Naive thymus-derived CD4-positive, alpha-beta T cell (primary cell): Measurements from ENCODE around the gene FSD2. TPM values are rescaled to one million over a fixed set of nuclear protein-coding genes. Genes with fewer than 3 reads are reported as not detected.
"Not testable (repeated sequence)": the region's sequence is repeated elsewhere in the genome, so short reads cannot be mapped to it uniquely, and the experiment has no call there.

ENCODE experiments used
- ATAC-seq: fragments of 150-1000 bp; cut with Tn5 transposase; 2 replicates; pipeline ENCODE4 v1.10.0; 2021; ENCODE audit warnings: mild to moderate bottlenecking, moderate library complexity
- CTCF ChIA-PET: fragments of 350-600 bp; sonication (Branson Sonifier 250); formaldehyde crosslinking; loops from one replicate; lab custom pipeline; 2021; ENCODE audit warnings: antibody characterized with exemption; lab: Charles Lee
- POLR2A ChIA-PET: fragments of 350-600 bp; sonication (Branson Sonifier 250); formaldehyde crosslinking; loops from one replicate; lab custom pipeline; 2021; ENCODE audit warnings: antibody characterized with exemption, inconsistent platforms; lab: Charles Lee
- DNase-seq, 9 donors: peaks; one replicate each; pipeline versions ENCODE4 v3.0.0 to v3.0.0-alpha.2; 2020 to 2022; ENCODE audit warnings: mixed read lengths in 1 of 9
- H3K27ac ChIP-seq: one replicate; pipeline ENCODE4 v1.7.0; 2013; ENCODE audit warnings: mild to moderate bottlenecking, low read depth, low read length, moderate library complexity
- H3K27me3 ChIP-seq, 2 donors: one replicate each; pipeline ENCODE4 v1.7.0; 2013; ENCODE audit warnings: low read length in 2 of 2, mild to moderate bottlenecking in 2 of 2, moderate library complexity in 2 of 2; ENCODE audit not compliant: control insufficient read depth in 2 of 2, insufficient read depth in 2 of 2
- H3K36me3 ChIP-seq, 3 experiments: 1 replicate in 2 of 3; 2 replicates in 1 of 3; pipeline ENCODE4 v1.7.0; 2013; ENCODE audit warnings: low read length in 3 of 3, mild to moderate bottlenecking in 3 of 3, moderate library complexity in 1 of 3; ENCODE audit not compliant: insufficient read depth in 3 of 3, control insufficient read depth in 2 of 3
- H3K4me1 ChIP-seq, 2 donors: one replicate each; pipeline ENCODE4 v1.7.0; 2013; ENCODE audit warnings: low read length in 2 of 2, mild to moderate bottlenecking in 2 of 2, moderate library complexity in 1 of 2; ENCODE audit not compliant: control insufficient read depth in 2 of 2, insufficient read depth in 2 of 2
- H3K4me3 ChIP-seq: 2 replicates; pipeline ENCODE4 v1.7.0; 2013; ENCODE audit warnings: mild to moderate bottlenecking, low read length
- H3K9me3 ChIP-seq, 3 experiments: 1 replicate in 2 of 3; 2 replicates in 1 of 3; pipeline ENCODE4 v1.7.0; 2013; ENCODE audit warnings: low read length in 3 of 3; ENCODE audit not compliant: control insufficient read depth in 2 of 3
- H3K27ac Mint-ChIP-seq, 9 donors: one replicate each; pipeline ENCODE4 v1.8.0; 2020 to 2022; ENCODE audit warnings: mixed read lengths in 9 of 9, mild to moderate bottlenecking in 8 of 9, moderate library complexity in 5 of 9, inconsistent platforms in 2 of 9
- H3K27me3 Mint-ChIP-seq, 5 donors: one replicate each; pipeline ENCODE4 v1.8.0; 2021 to 2022; ENCODE audit warnings: mixed read lengths in 5 of 5, mild to moderate bottlenecking in 1 of 5
- H3K36me3 Mint-ChIP-seq, 5 donors: one replicate each; pipeline ENCODE4 v1.8.0; 2020 to 2022; ENCODE audit warnings: mixed read lengths in 5 of 5, mild to moderate bottlenecking in 3 of 5, inconsistent platforms in 1 of 5
- H3K4me1 Mint-ChIP-seq, 7 donors: one replicate each; pipeline ENCODE4 v1.8.0; 2020 to 2022; ENCODE audit warnings: mixed read lengths in 7 of 7, mild to moderate bottlenecking in 3 of 7, inconsistent platforms in 1 of 7
- H3K4me3 Mint-ChIP-seq, 10 donors: one replicate each; pipeline ENCODE4 v1.8.0; 2020 to 2022; ENCODE audit warnings: mild to moderate bottlenecking in 10 of 10, mixed read lengths in 10 of 10, moderate library complexity in 6 of 10, inconsistent platforms in 2 of 10
- H3K9me3 Mint-ChIP-seq, 11 donors: one replicate each; pipeline ENCODE4 v1.8.0; 2020 to 2022; ENCODE audit warnings: mixed read lengths in 11 of 11, mild to moderate bottlenecking in 4 of 11, inconsistent platforms in 1 of 11, moderate library complexity in 1 of 11
- intact Hi-C, 2 donors: fragments of 100-400 bp; cut with micrococcal nuclease; formaldehyde crosslinking; loops; one replicate each; pipeline ENCODE4 v1.15.1; 2023
- polyA plus RNA-seq, 2 donors: library from polyadenylated mRNA; unstranded; fragments of 300-500 nt; fragmentation: Illumina TruSeq; gene quantifications; one replicate each; pipeline ENCODE4 v1.2.3, GENCODE V29; 2021
- total RNA-seq, 6 experiments: library from RNA in 5 of 6; stranded (reverse) in 5 of 6; gene quantifications; 1 replicate in 5 of 6; 2 replicates in 1 of 6; pipeline ENCODE4 v1.2.3 and lab custom pipeline; 2021 to 2026

Gene FSD2
- total and polyA plus RNA-seq, 7 experiments from 2014 or later: not detected

GRCh38 chr15:82821396-82821795 is 15.5 kb upstream of the FSD2 start:
- H3K4me3 Mint-ChIP-seq, POLR2A ChIA-PET: not testable (repeated sequence)

DNA sequence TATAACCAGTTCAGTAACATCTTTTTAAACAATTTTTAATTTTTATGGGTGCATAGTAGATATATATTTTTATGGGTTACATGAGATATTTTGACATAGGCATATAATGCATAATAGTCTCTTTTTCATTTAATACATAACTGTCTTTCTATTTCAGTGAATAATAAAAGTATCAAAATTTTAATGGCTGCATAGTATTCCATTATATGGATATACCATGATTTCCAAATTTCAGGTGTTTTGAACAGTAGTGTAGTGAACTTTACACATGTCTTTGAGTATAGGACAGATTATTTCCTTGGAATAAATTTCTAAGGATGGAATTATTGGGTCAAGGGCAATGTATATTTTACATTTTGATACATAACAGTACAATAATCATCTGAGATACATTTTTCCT is 14.3 kb upstream of the FSD2 start:
- ChIA-PET CTCF (no interaction called here), POLR2A (no interaction called here)
- Histone ChIP-seq H3K4me1 (no peaks in the 10 kb centered on the region), H3K36me3 (peaks cover 33 to 64% (median 36%) of the 10 kb centered on the region in 3 experiments), H3K27ac (no peak overlapping the region), H3K9me3 (no peaks in the 10 kb centered on the region), H3K27me3 (no peaks in the 10 kb centered on the region), H3K4me3 (no peak overlapping the region)
- H3K9me3 Mint-ChIP-seq: no peaks in the 10 kb centered on the region
- no peaks in the 10 kb centered on the region for H3K27me3 Mint-ChIP-seq
- intact Hi-C loops: no loop called here
- DNase-seq (no peak), ATAC-seq (no peak)
- no peak overlapping the region for H3K27ac Mint-ChIP-seq
- peaks cover 20 to 56% (median 39%) of the 10 kb centered on the region in 5 donors for H3K36me3 Mint-ChIP-seq
- peaks cover 10 to 30% (median 21%) of the 10 kb centered on the region in 7 donors for H3K4me1 Mint-ChIP-seq
- H3K4me3 Mint-ChIP-seq: no peak overlapping the region

More at GRCh38 chr15:82821396-82821795, 15.5 kb upstream of the FSD2 start:
- peaks cover 16 to 53% (median 41%) of the 10 kb centered on the region in 5 donors for H3K36me3 Mint-ChIP-seq
- CTCF ChIA-PET, DNase-seq, H3K9me3 ChIP-seq, H3K27ac ChIP-seq, H3K4me1 ChIP-seq, ATAC-seq, H3K4me3 ChIP-seq, intact Hi-C loops, H3K27me3 ChIP-seq, H3K27me3 Mint-ChIP-seq, H3K9me3 Mint-ChIP-seq: not testable (repeated sequence)
- H3K4me1 Mint-ChIP-seq: peaks cover 6 to 21% (median 14%) of the 10 kb centered on the region in 7 donors
- H3K27ac Mint-ChIP-seq: peak overlapping the region in 3 of 9 donors; percentile 19 to 83 (median 58)
- peaks cover 29 to 65% (median 29%) of the 10 kb centered on the region in 3 experiments for H3K36me3 ChIP-seq

GRCh38 chr15:82812994-82813393 is 7.1 kb upstream of the FSD2 start:
- Mint-ChIP-seq H3K36me3 (peaks cover 15 to 45% (median 30%) of the 10 kb centered on the region in 5 donors), H3K4me1 (peaks cover 32 to 65% (median 52%) of the 10 kb centered on the region in 7 donors), H3K4me3 (peak overlapping the region in 9 of 10 donors; percentile 41 to 99 (median 90)), H3K9me3 (no peaks in the 10 kb centered on the region), H3K27me3 (no peaks in the 10 kb centered on the region), H3K27ac (peak overlapping the region; percentile 33 to 100 (median 94))
- H3K36me3 ChIP-seq: peaks cover 18 to 44% (median 29%) of the 10 kb centered on the region in 3 experiments
- ATAC-seq (no peak), DNase-seq (no peak)
- H3K4me3 ChIP-seq: no peak overlapping the region
- POLR2A ChIA-PET: interaction anchor here (0.9 to 5.2 kb wide), 4 partner anchors 11 to 132 kb away, joined by 3 to 24 read pairs (median 4); no protein-coding TSS in a partner anchor
- CTCF ChIA-PET: interaction anchor here (0.6 kb wide), 1 partner anchor 191 kb away, joined by 4 read pairs; no protein-coding TSS in a partner anchor
- H3K9me3 ChIP-seq: no peaks in the 10 kb centered on the region
- H3K4me1 ChIP-seq: peaks cover 8 to 22% of the 10 kb centered on the region in 2 donors
- peak overlapping the region; percentile 100 for H3K27ac ChIP-seq
- H3K27me3 ChIP-seq: no peaks in the 10 kb centered on the region
- intact Hi-C loops: loop anchor here (5.0 to 10.0 kb wide), 2 partner anchors 766 to 1518 kb away; partner anchors contain the start of gene MEX3B (in 1 of the 2)

- ChIA-PET POLR2A (interaction anchor here (0.9 to 5.2 kb wide), 7 partner anchors 34 to 271 kb away, joined by 3 to 34 read pairs (median 10); partner anchors contain the start of genes C15orf40, RAMAC and RPS17), CTCF (no interaction called here)
- H3K9me3 Mint-ChIP-seq: no peaks in the 10 kb centered on the region
- H3K27ac Mint-ChIP-seq: peak overlapping the region; percentile 92 to 100 (median 97)
- Histone ChIP-seq H3K4me1 (peaks cover 8 to 22% of the 10 kb centered on the region in 2 donors), H3K4me3 (peak overlapping the region; percentile 73), H3K36me3 (peaks cover 6 to 26% (median 14%) of the 10 kb centered on the region in 3 experiments), H3K27me3 (no peaks in the 10 kb centered on the region), H3K9me3 (no peaks in the 10 kb centered on the region), H3K27ac (peak overlapping the region; percentile 100)
- intact Hi-C loops: loop anchor here (1.0 to 10.0 kb wide), 6 partner anchors 18 to 1516 kb away; partner anchors contain the start of genes BTBD1 (in 2 of the 2) and MEX3B (in 1 of the 2)
- peaks cover 0 to 10% (median 0%) of the 10 kb centered on the region in 5 donors for H3K27me3 Mint-ChIP-seq
- peak in 8 of 9 donors; percentile 32 to 86 (median 73) for DNase-seq
- H3K4me3 Mint-ChIP-seq: peak overlapping the region; percentile 89 to 99 (median 95)
- H3K36me3 Mint-ChIP-seq: peaks cover 10 to 32% (median 21%) of the 10 kb centered on the region in 5 donors
- ATAC-seq: peak; percentile 28
- peaks cover 26 to 54% (median 42%) of the 10 kb centered on the region in 7 donors for H3K4me1 Mint-ChIP-seq
Measured at GRCh38 chr15:82810890-82811426, 5.1 kb upstream of the FSD2 start.

GRCh38 chr15:82810061-82810889 is 4.4 kb upstream of the FSD2 start:
- ChIA-PET CTCF (no interaction called here), POLR2A (interaction anchor here (0.7 to 5.2 kb wide), 9 partner anchors 34 to 270 kb away, joined by 3 to 34 read pairs (median 5); partner anchors contain the start of genes C15orf40, RAMAC and RPS17)
- Histone ChIP-seq H3K9me3 (no peaks in the 10 kb centered on the region), H3K36me3 (peaks cover 1 to 20% (median 8%) of the 10 kb centered on the region in 3 experiments), H3K27ac (peak overlapping the region; percentile 100), H3K4me3 (peak overlapping the region; percentile 73), H3K4me1 (peaks cover 8 to 22% of the 10 kb centered on the region in 2 donors), H3K27me3 (no peaks in the 10 kb centered on the region)
- Mint-ChIP-seq H3K36me3 (peaks cover 7 to 26% (median 15%) of the 10 kb centered on the region in 5 donors), H3K27me3 (peaks cover 0 to 16% (median 0%) of the 10 kb centered on the region in 5 donors), H3K4me3 (peak overlapping the region; percentile 89 to 99 (median 95)), H3K4me1 (peaks cover 24 to 47% (median 36%) of the 10 kb centered on the region in 7 donors), H3K9me3 (no peaks in the 10 kb centered on the region), H3K27ac (peak overlapping the region; percentile 92 to 100 (median 97))
- intact Hi-C loops: loop anchor here (2.0 to 10.0 kb wide), 5 partner anchors 19 to 1515 kb away; partner anchors contain the start of genes BTBD1 (in 2 of the 2) and MEX3B (in 1 of the 2)
- peak; percentile 22 to 71 (median 42) for DNase-seq
- ATAC-seq: peak; percentile 14
